ENCODE measurements around the gene LILRB3. TPM values are rescaled to one million over a fixed set of nuclear protein-coding genes. Genes with fewer than 3 reads are reported as not detected.

The LILRB3 gene
- total and polyA plus RNA-seq, 2 donors from 2014 or later = 1.4 to 10.0 TPM

DNA sequence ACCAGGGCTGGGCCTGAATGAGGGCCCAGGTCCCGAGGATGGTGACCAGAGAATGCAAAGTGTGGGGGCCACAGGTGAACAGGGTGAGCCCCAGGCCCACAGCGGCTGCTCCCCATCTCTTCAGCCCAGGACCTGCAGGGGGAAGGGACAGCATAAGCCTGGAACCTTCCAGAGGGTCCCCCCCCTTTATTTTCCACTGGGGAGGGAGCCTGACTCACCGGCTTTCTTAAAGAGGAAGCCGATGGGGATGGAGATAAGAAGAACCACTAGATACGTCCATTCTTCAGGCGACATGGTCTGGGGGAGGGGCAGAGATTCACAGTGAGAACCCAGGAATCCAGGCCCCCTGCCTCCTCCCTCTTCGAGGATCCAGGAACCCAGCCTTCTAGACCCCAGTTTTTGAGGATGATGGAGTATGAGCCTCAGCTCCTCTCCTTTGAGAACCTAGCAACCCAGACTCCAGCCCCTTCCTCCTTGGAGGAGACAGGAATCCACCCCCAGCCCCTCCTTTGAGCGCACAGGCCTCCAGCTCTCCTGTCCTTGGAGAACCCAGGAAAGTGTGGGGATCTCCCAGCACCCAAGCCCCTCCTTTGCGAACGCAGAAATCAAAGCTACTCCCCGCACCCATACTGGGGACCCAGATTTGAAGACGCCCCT, 34.5 kb downstream of the LILRB3 start:
- Histone ChIP-seq H3K9ac (ENCODE audit: low read length in 3 of 3) (peak overlapping the region in 2 of 3 donors; percentile 72 to 84), H3K36me3 (ENCODE audit: control insufficient read depth in 2 of 3, insufficient read depth in 3 of 3, low read length in 3 of 3) (peaks cover 2 to 4% (median 2%) of the 10 kb centered on the region in 3 donors), H3K27ac (ENCODE audit: low read depth in 2 of 2, low read length in 2 of 2) (peak overlapping the region in 1 of 2 donors; percentile 34), H3K4me1 (ENCODE audit: control insufficient read depth in 2 of 3, insufficient read depth in 2 of 3, low read depth in 1 of 3, low read length in 3 of 3) (peaks cover 0 to 15% (median 13%) of the 10 kb centered on the region in 3 donors), H3K4me3 (ENCODE audit: low read length in 3 of 3) (peak overlapping the region; percentile 42 to 79 (median 47)), H3K27me3 (ENCODE audit: control insufficient read depth, insufficient read depth, low read length) (no peaks in the 10 kb centered on the region), H3K9me3 (ENCODE audit: control insufficient read depth in 2 of 3, insufficient read depth in 1 of 3, low read length in 3 of 3) (no peaks in the 10 kb centered on the region)
- intact Hi-C loops (cut with DNase I) = no loop called here
- DNase-seq (peak in 3 of 5 donors; percentile 26 to 79 (median 75)), FAIRE-seq (no peak)
- TF ChIP-seq, protein P1, sequence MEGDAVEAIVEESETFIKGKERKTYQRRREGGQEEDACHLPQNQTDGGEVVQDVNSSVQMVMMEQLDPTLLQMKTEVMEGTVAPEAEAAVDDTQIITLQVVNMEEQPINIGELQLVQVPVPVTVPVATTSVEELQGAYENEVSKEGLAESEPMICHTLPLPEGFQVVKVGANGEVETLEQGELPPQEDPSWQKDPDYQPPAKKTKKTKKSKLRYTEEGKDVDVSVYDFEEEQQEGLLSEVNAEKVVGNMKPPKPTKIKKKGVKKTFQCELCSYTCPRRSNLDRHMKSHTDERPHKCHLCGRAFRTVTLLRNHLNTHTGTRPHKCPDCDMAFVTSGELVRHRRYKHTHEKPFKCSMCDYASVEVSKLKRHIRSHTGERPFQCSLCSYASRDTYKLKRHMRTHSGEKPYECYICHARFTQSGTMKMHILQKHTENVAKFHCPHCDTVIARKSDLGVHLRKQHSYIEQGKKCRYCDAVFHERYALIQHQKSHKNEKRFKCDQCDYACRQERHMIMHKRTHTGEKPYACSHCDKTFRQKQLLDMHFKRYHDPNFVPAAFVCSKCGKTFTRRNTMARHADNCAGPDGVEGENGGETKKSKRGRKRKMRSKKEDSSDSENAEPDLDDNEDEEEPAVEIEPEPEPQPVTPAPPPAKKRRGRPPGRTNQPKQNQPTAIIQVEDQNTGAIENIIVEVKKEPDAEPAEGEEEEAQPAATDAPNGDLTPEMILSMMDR (IDR thresholded peaks at IDR 0.05; ENCODE audit: borderline replicate concordance, extremely low read depth, insufficient read depth) = no peak

DNA sequence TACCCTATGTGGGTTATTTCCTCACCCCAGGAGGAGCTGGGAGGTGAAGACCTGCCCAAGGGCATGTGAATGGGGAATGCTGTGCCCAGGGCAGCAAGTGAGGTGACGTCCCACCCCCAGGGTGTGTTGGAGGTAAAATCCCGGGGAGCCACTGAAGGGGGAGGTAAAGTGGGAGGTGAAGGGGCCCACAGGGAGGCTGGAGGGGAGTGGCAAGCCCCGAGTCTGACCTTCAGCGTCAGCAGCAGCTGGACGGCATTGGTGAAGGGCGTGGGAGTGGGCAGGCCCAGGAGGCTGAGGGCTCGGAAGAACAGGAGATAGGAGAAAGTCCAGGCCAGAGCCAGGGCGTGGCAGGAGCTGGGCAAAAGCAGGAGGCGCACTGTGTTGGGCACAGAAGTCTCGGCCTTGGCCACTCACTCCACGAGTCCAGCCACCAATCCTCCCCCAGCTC, 35.8 kb downstream of the LILRB3 start:
- H3K27me3 ChIP-seq (ENCODE audit: control insufficient read depth, insufficient read depth, low read length) = no peaks in the 10 kb centered on the region
- peaks cover 0 to 12% (median 10%) of the 10 kb centered on the region in 3 donors for H3K4me1 ChIP-seq (ENCODE audit: control insufficient read depth in 2 of 3, insufficient read depth in 2 of 3, low read depth in 1 of 3, low read length in 3 of 3)
- peak in 2 of 5 donors; percentile 59 to 74 for DNase-seq
- TF ChIP-seq, protein P1 (IDR thresholded peaks at IDR 0.05; ENCODE audit: borderline replicate concordance, extremely low read depth, insufficient read depth) = no peak
- no peak for FAIRE-seq
- peaks cover 0 to 2% (median 0%) of the 10 kb centered on the region in 3 donors for H3K36me3 ChIP-seq (ENCODE audit: control insufficient read depth in 2 of 3, insufficient read depth in 3 of 3, low read length in 3 of 3)
- intact Hi-C loops (cut with DNase I) = no loop called here
- H3K4me3 ChIP-seq (ENCODE audit: low read length in 3 of 3) = no peak overlapping the region
- no peak overlapping the region for H3K9ac ChIP-seq (ENCODE audit: low read length in 3 of 3)
- H3K9me3 ChIP-seq (ENCODE audit: control insufficient read depth in 2 of 3, insufficient read depth in 1 of 3, low read length in 3 of 3) = no peaks in the 10 kb centered on the region
- no peak overlapping the region for H3K27ac ChIP-seq (ENCODE audit: low read depth in 2 of 2, low read length in 2 of 2)

DNA sequence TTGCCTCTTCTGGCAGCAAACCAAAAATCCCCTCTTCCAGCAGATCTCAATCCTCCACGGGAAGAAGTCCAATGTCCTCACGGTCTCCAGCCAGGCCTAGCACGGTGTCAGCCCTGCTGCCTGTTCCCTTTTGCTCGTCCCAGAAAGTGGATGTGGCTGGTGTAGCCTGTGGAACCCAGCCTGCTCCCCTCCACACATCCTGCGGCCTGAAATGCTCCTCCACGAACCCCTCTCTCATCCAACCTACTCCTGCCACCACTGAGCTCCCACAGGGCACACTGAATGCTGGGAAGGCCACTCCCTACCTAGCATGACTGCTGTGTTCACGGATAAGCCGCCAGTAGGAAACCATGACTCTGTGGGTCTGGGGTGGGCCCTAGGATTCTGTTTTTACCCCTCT, 36.5 kb downstream of the LILRB3 start:
- no peak overlapping the region for H3K9ac ChIP-seq (ENCODE audit: low read length in 3 of 3)
- H3K4me1 ChIP-seq (ENCODE audit: control insufficient read depth in 2 of 3, insufficient read depth in 2 of 3, low read depth in 1 of 3, low read length in 3 of 3) = peaks cover 0 to 7% (median 7%) of the 10 kb centered on the region in 3 donors
- no peak overlapping the region for H3K4me3 ChIP-seq (ENCODE audit: low read length in 3 of 3)
- H3K36me3 ChIP-seq (ENCODE audit: control insufficient read depth in 2 of 3, insufficient read depth in 3 of 3, low read length in 3 of 3) = peaks cover 0 to 2% (median 0%) of the 10 kb centered on the region in 3 donors
- intact Hi-C loops (cut with DNase I) = no loop called here
- H3K9me3 ChIP-seq (ENCODE audit: control insufficient read depth in 2 of 3, insufficient read depth in 1 of 3, low read length in 3 of 3) = no peaks in the 10 kb centered on the region
- H3K27ac ChIP-seq (ENCODE audit: low read depth in 2 of 2, low read length in 2 of 2) = no peak overlapping the region
- FAIRE-seq (no peak), DNase-seq (peak in 1 of 5 donors; percentile 52)
- no peaks in the 10 kb centered on the region for H3K27me3 ChIP-seq (ENCODE audit: control insufficient read depth, insufficient read depth, low read length)
- TF ChIP-seq, protein P1 (IDR thresholded peaks at IDR 0.05; ENCODE audit: borderline replicate concordance, extremely low read depth, insufficient read depth) = no peak

All from kidney (tissue), 14 donors.